Measurements from ENCODE around the gene PITPNM2. TPM values are rescaled to one million over a fixed set of nuclear protein-coding genes. Genes with fewer than 3 reads are reported as not detected.

The PITPNM2 gene
- total RNA-seq = 2.4 and 16.5 TPM in 2 replicates

- no peak for DNase-seq (ENCODE audit: low read depth)
Measured at GRCh38 chr12:123150744-123151456, at the start of gene PITPNM2. Gene PITPNM2 (minus strand): TSS chr12:123151090. CDS start chr12:123034590, 116,500 bp downstream.

GRCh38 chr12:123200414-123200813, 49.5 kb upstream of the PITPNM2 start:
- no peak for DNase-seq (ENCODE audit: low read depth)

- no peak for DNase-seq (ENCODE audit: low read depth)
Measured at GRCh38 chr12:123199936-123200335, 49.0 kb upstream of the PITPNM2 start.

- DNase-seq (ENCODE audit: low read depth) = peak; percentile 6
Measured at GRCh38 chr12:123187637-123188036, 36.7 kb upstream of the PITPNM2 start.

GRCh38 chr12:123180171-123180570, 29.3 kb upstream of the PITPNM2 start:
- DNase-seq (ENCODE audit: low read depth) = no peak

- DNase-seq (ENCODE audit: low read depth) = no peak
Measured at GRCh38 chr12:123171967-123172366, 21.1 kb upstream of the PITPNM2 start.

- DNase-seq (ENCODE audit: low read depth) = peak; percentile 16
Measured at GRCh38 chr12:123167329-123167728, 16.4 kb upstream of the PITPNM2 start.

GRCh38 chr12:123165537-123165936, 14.6 kb upstream of the PITPNM2 start:
- peak; percentile 43 for DNase-seq (ENCODE audit: low read depth)

- peak; percentile 95 for DNase-seq (ENCODE audit: low read depth)
Measured at GRCh38 chr12:123164710-123165261, 13.9 kb upstream of the PITPNM2 start.

GRCh38 chr12:123164222-123164621, 13.3 kb upstream of the PITPNM2 start:
- DNase-seq (ENCODE audit: low read depth) = peak; percentile 96

- DNase-seq (ENCODE audit: low read depth) = peak; percentile 78
Measured at GRCh38 chr12:123163227-123163626, 12.3 kb upstream of the PITPNM2 start.

- peak; percentile 96 for DNase-seq (ENCODE audit: low read depth)
Measured at GRCh38 chr12:123160801-123161487, 10.1 kb upstream of the PITPNM2 start.

- DNase-seq (ENCODE audit: low read depth) = no peak
Measured at GRCh38 chr12:123153906-123154305, 3.0 kb upstream of the PITPNM2 start.

GRCh38 chr12:123152833-123153232, 1.9 kb upstream of the PITPNM2 start:
- no peak for DNase-seq (ENCODE audit: low read depth)

GRCh38 chr12:123151457-123152454, 866 bp upstream of the PITPNM2 start:
- DNase-seq (ENCODE audit: low read depth) = peak; percentile 50

GRCh38 chr12:123150275-123150743, 581 bp downstream of the PITPNM2 start:
- no peak for DNase-seq (ENCODE audit: low read depth)

GRCh38 chr12:123149501-123150274, 1.2 kb downstream of the PITPNM2 start:
- DNase-seq (ENCODE audit: low read depth) = no peak

- DNase-seq (ENCODE audit: low read depth) = no peak
Measured at GRCh38 chr12:123149088-123149487, 1.8 kb downstream of the PITPNM2 start.

- DNase-seq (ENCODE audit: low read depth) = no peak
Measured at GRCh38 chr12:123148655-123149054, 2.2 kb downstream of the PITPNM2 start.

- DNase-seq (ENCODE audit: low read depth) = no peak
Measured at GRCh38 chr12:123148223-123148622, 2.7 kb downstream of the PITPNM2 start.

GRCh38 chr12:123145211-123145610, 5.7 kb downstream of the PITPNM2 start:
- DNase-seq (ENCODE audit: low read depth) = no peak
